WTC11 (cell line): ENCODE data around the gene CAMTA1. TPM values are rescaled to one million over a fixed set of nuclear protein-coding genes. Genes with fewer than 3 reads are reported as not detected.

Experiments used
- ATAC-seq: fragments of 200-7000 bp; cut with Tn5 transposase; 2 replicates; pipeline ENCODE4 v1.10.0; 2021; ENCODE audit warnings: mild to moderate bottlenecking, moderate library complexity
- CTCF ChIA-PET: fragments of 300-600 bp; sonication (Branson Sonifier 250); formaldehyde crosslinking; loops from one replicate; lab custom pipeline; 2021; ENCODE audit warnings: antibody characterized with exemption; lab: Charles Lee
- POLR2A ChIA-PET: fragments of 350-600 bp; sonication (Branson Sonifier 250); formaldehyde crosslinking; loops from one replicate; lab custom pipeline; 2021; ENCODE audit warnings: antibody characterized with exemption; lab: Charles Lee
- DNase-seq: peaks from one replicate; pipeline ENCODE4 v3.0.0; 2021; ENCODE audit warnings: low spot score
- H3K27ac Mint-ChIP-seq: 2 replicates; pipeline ENCODE4 v1.8.0; 2021; ENCODE audit warnings: mixed read lengths
- H3K27me3 Mint-ChIP-seq: 2 replicates; pipeline ENCODE4 v1.8.0; 2021; ENCODE audit warnings: low read depth, mild to moderate bottlenecking, moderate library complexity, mixed read lengths
- H3K36me3 Mint-ChIP-seq: 2 replicates; pipeline ENCODE4 v1.8.0; 2021; ENCODE audit warnings: mixed read lengths
- H3K4me1 Mint-ChIP-seq: 2 replicates; pipeline ENCODE4 v1.8.0; 2022; ENCODE audit warnings: mixed read lengths
- H3K4me3 Mint-ChIP-seq: 2 replicates; pipeline ENCODE4 v1.8.0; 2021; ENCODE audit warnings: mild to moderate bottlenecking, moderate library complexity, mixed read lengths
- H3K9me3 Mint-ChIP-seq: 2 replicates; pipeline ENCODE4 v1.8.0; 2021; ENCODE audit warnings: mixed read lengths
- AFF4 ChIP-seq: sonication (generic); formaldehyde crosslinking; IDR thresholded peaks from 2 replicates; pipeline ENCODE4 v1.8.1; 2023; ENCODE audit warnings: mild to moderate bottlenecking, missing genetic modification reagents, borderline replicate concordance
- ATF6 ChIP-seq: sonication (generic); formaldehyde crosslinking; IDR thresholded peaks from 2 replicates; pipeline ENCODE4 v1.8.1; 2023; ENCODE audit warnings: mild to moderate bottlenecking, missing genetic modification reagents
- ERG ChIP-seq: fragments of 250-450 bp; sonication (Bioruptor Pico); IDR thresholded peaks from 2 replicates; pipeline ENCODE4 v1.8.0; 2021; ENCODE audit warnings: mild to moderate bottlenecking
- FOXP1 ChIP-seq: sonication (generic); formaldehyde crosslinking; IDR thresholded peaks from 2 replicates; pipeline ENCODE4 v1.8.0; 2022; ENCODE audit warnings: missing genetic modification reagents, mild to moderate bottlenecking, moderate library complexity, borderline replicate concordance
- FOXP4 ChIP-seq: sonication (generic); formaldehyde crosslinking; IDR thresholded peaks from 2 replicates; pipeline ENCODE4 v1.8.0; 2022; ENCODE audit warnings: mild to moderate bottlenecking, missing genetic modification reagents
- IRF1 ChIP-seq: sonication (generic); formaldehyde crosslinking; IDR thresholded peaks from 2 replicates; pipeline ENCODE4 v1.8.0; 2023; ENCODE audit warnings: missing genetic modification reagents
- IRF2 ChIP-seq: sonication (generic); formaldehyde crosslinking; IDR thresholded peaks from 2 replicates; pipeline ENCODE4 v1.8.0; 2022; ENCODE audit warnings: low read depth, missing genetic modification reagents, borderline replicate concordance
- MXD4 ChIP-seq: fragments of 250-450 bp; sonication (Bioruptor Pico); IDR thresholded peaks from 2 replicates; pipeline ENCODE4 v1.8.0; 2021; ENCODE audit warnings: mild to moderate bottlenecking, moderate library complexity, borderline replicate concordance
- MYBL2 ChIP-seq: sonication (generic); formaldehyde crosslinking; IDR thresholded peaks from 2 replicates; pipeline ENCODE4 v1.8.1; 2023; ENCODE audit warnings: mild to moderate bottlenecking, moderate library complexity, missing genetic modification reagents
- PREB ChIP-seq: sonication (generic); formaldehyde crosslinking; IDR thresholded peaks from 2 replicates; pipeline ENCODE4 v1.8.1; 2022; ENCODE audit warnings: mild to moderate bottlenecking, missing genetic modification reagents, moderate library complexity, borderline replicate concordance
- RORB ChIP-seq: fragments of 250-450 bp; sonication (Bioruptor Pico); IDR thresholded peaks from 2 replicates; pipeline ENCODE4 v1.9.0; 2021; ENCODE audit warnings: mild to moderate bottlenecking
- SOX15 ChIP-seq: fragments of 250-450 bp; sonication (Bioruptor Pico); IDR thresholded peaks from 2 replicates; pipeline ENCODE4 v1.9.0; 2021; ENCODE audit warnings: mild to moderate bottlenecking
- SP1 ChIP-seq: sonication (generic); formaldehyde crosslinking; conservative IDR thresholded peaks from 2 replicates; pipeline ENCODE4 v1.8.1; 2022; ENCODE audit warnings: missing genetic modification reagents
- USF1 ChIP-seq: sonication (generic); formaldehyde crosslinking; IDR thresholded peaks from 2 replicates; pipeline ENCODE4 v1.8.0; 2022; ENCODE audit warnings: mild to moderate bottlenecking, missing genetic modification reagents
- ZBTB43 ChIP-seq: sonication (generic); formaldehyde crosslinking; IDR thresholded peaks from 2 replicates; pipeline ENCODE4 v1.8.1; 2023; ENCODE audit warnings: mild to moderate bottlenecking, missing genetic modification reagents
- ZNF219 ChIP-seq: sonication (generic); formaldehyde crosslinking; IDR thresholded peaks from 2 replicates; pipeline ENCODE4 v1.8.0; 2023; ENCODE audit warnings: missing genetic modification reagents, mild to moderate bottlenecking, borderline replicate concordance
- ZNF416 ChIP-seq: fragments of 250-450 bp; sonication (Bioruptor Pico); IDR thresholded peaks from 2 replicates; pipeline ENCODE4 v1.9.0; 2021; ENCODE audit warnings: mild to moderate bottlenecking, inconsistent platforms
- ZNF423 ChIP-seq: fragments of 250-450 bp; sonication (Bioruptor Pico); IDR thresholded peaks from 2 replicates; pipeline ENCODE4 v2.1.2; 2022; ENCODE audit warnings: mild to moderate bottlenecking, moderate library complexity
- ZNF425 ChIP-seq: fragments of 250-450 bp; sonication (Bioruptor Pico); conservative IDR thresholded peaks from 2 replicates; pipeline ENCODE4 v1.9.0; 2021; ENCODE audit warnings: mild to moderate bottlenecking
- total RNA-seq: library from RNA; stranded (reverse); gene quantifications from 3 replicates; pipeline ENCODE4 v1.2.3, GENCODE V29; 2021

Gene CAMTA1
- total RNA-seq, 1 experiment from 2014 or later, result 86.4 TPM

GRCh38 chr1:6885426-6885825 is 100.2 kb downstream of the CAMTA1 start (continued):
- no peak for TF ChIP-seq AFF4 (CRISPR knock-in tag)

- Mint-ChIP-seq H3K4me3 (no peak overlapping the region), H3K27me3 (no peaks in the 10 kb centered on the region), H3K27ac (no peak overlapping the region), H3K9me3 (no peaks in the 10 kb centered on the region), H3K36me3 (no peaks in the 10 kb centered on the region), H3K4me1 (no peaks in the 10 kb centered on the region)
- ChIA-PET POLR2A (no interaction called here), CTCF (interaction anchor here (0.6 to 1.2 kb wide), 4 partner anchors 44 to 782 kb away, joined by 3 read pairs; no protein-coding TSS in a partner anchor)
- no peak for DNase-seq
- ATAC-seq, result no peak
- TF ChIP-seq USF1 (CRISPR knock-in tag), result no peak
- no peak for TF ChIP-seq PREB
- TF ChIP-seq ZNF423 (CRISPR knock-in tag), result no peak
- TF ChIP-seq SOX15, result no peak
- no peak for TF ChIP-seq MYBL2
- TF ChIP-seq MXD4 (CRISPR knock-in tag), result no peak
- no peak for TF ChIP-seq ERG (CRISPR knock-in tag)
- TF ChIP-seq FOXP4 (CRISPR knock-in tag), result no peak
- no peak for TF ChIP-seq IRF2 (CRISPR knock-in tag)
- no peak for TF ChIP-seq FOXP1 (CRISPR knock-in tag)
- no peak for TF ChIP-seq ATF6 (CRISPR knock-in tag)
- no peak for TF ChIP-seq ZNF425 (CRISPR knock-in tag)
- TF ChIP-seq RORB (CRISPR knock-in tag), result no peak
- TF ChIP-seq IRF1 (CRISPR knock-in tag), result no peak
- no peak for TF ChIP-seq ZNF416
- TF ChIP-seq ZNF219 (CRISPR knock-in tag), result no peak
- no peak for TF ChIP-seq SP1 (CRISPR knock-in tag)
- no peak for TF ChIP-seq ZBTB43 (CRISPR knock-in tag)
Measured at GRCh38 chr1:6886523-6886922, 101.3 kb downstream of the CAMTA1 start.
